HG03565 (cell line): ENCODE data around the gene RGL2.
A peak's percentile ranks its signal among the peaks of the same experiment; 100 is the strongest.
"Not testable (repeated sequence)": the region's sequence is repeated elsewhere in the genome, so short reads cannot be mapped to it uniquely, and the experiment has no call there.

Experiments used
- ATAC-seq: cut with Tn5 transposase; IDR thresholded peaks from one replicate; pipeline ENCODE4 v1.9.1; 2021; ENCODE audit warnings: mild to moderate bottlenecking, moderate library complexity; ENCODE audit not compliant: unreplicated experiment

The RGL2 gene

GRCh38 chr6:33294086-33294823 is 4.5 kb downstream of the RGL2 start:
- no peak for ATAC-seq

GRCh38 chr6:33292996-33293682 is 5.6 kb downstream of the RGL2 start:
- no peak for ATAC-seq

GRCh38 chr6:33290459-33290858 is 8.3 kb downstream of the RGL2 start:
- ATAC-seq, result no peak

GRCh38 chr6:33289784-33290315 is 8.9 kb downstream of the RGL2 start:
- ATAC-seq, result peak; percentile 11

GRCh38 chr6:33288921-33289783 is 9.6 kb downstream of the RGL2 start, which contains the start of the genes PFDN6 and WDR46:
PFDN6 (plus strand) TSS chr6:33289601; CDS start chr6:33289857, 256 bp downstream.
WDR46 (minus strand) TSS chr6:33289239; CDS start chr6:33289170, 69 bp downstream.
- ATAC-seq, result peak; percentile 70

GRCh38 chr6:33288141-33288920 is 10.4 kb downstream of the RGL2 start:
- ATAC-seq, result no peak

GRCh38 chr6:33286946-33287914 is 11.5 kb downstream of the RGL2 start:
- no peak for ATAC-seq

- not testable (repeated sequence) for ATAC-seq
Observed at GRCh38 chr6:33285214-33285613, 13.5 kb downstream of the RGL2 start.

- no peak for ATAC-seq
Observed at GRCh38 chr6:33280539-33280938, 18.2 kb downstream of the RGL2 start.

GRCh38 chr6:33279971-33280511 is 18.7 kb downstream of the RGL2 start:
- no peak for ATAC-seq

GRCh38 chr6:33279257-33279695 is 19.5 kb downstream of the RGL2 start:
- no peak for ATAC-seq

GRCh38 chr6:33278810-33279209 is 19.9 kb downstream of the RGL2 start:
- no peak for ATAC-seq

- no peak for ATAC-seq
Observed at GRCh38 chr6:33278392-33278741, 20.4 kb downstream of the RGL2 start.

GRCh38 chr6:33277663-33278391 is 20.9 kb downstream of the RGL2 start:
- no peak for ATAC-seq

GRCh38 chr6:33276864-33277662 is 21.7 kb downstream of the RGL2 start, which contains the start of gene B3GALT4:
B3GALT4 (plus strand) TSS chr6:33277123; CDS start chr6:33277420, 297 bp downstream.
- ATAC-seq, result peak; percentile 40

- ATAC-seq, result no peak
Observed at GRCh38 chr6:33276581-33276863, 22.2 kb downstream of the RGL2 start.

- not testable (repeated sequence) for ATAC-seq
Observed at GRCh38 chr6:33275795-33276580, 22.8 kb downstream of the RGL2 start.
